HUES64 (cell line): ENCODE data around the gene EXOSC6.
"Not testable (repeated sequence)": the region's sequence is repeated elsewhere in the genome, so short reads cannot be mapped to it uniquely, and the experiment has no call there.

ENCODE experiments used
- H3K27ac ChIP-seq: 2 replicates; pipeline ENCODE4 v1.7.0; 2013; ENCODE audit warnings: low read depth, low read length, inconsistent platforms
- H3K27me3 ChIP-seq: 2 replicates; pipeline ENCODE4 v1.6.1; 2013; ENCODE audit warnings: mild to moderate bottlenecking, low read length; ENCODE audit not compliant: insufficient read depth
- H3K36me3 ChIP-seq: 2 replicates; pipeline ENCODE4 v1.6.1; 2013; ENCODE audit warnings: mild to moderate bottlenecking, low read length; ENCODE audit not compliant: insufficient read depth
- H3K4me1 ChIP-seq: 2 replicates; pipeline ENCODE4 v1.6.1; 2013; ENCODE audit warnings: mild to moderate bottlenecking, low read length, moderate library complexity; ENCODE audit not compliant: insufficient read depth
- H3K4me3 ChIP-seq: 2 replicates; pipeline ENCODE4 v1.5.1; 2013; ENCODE audit warnings: mild to moderate bottlenecking, low read length, moderate library complexity
- H3K9ac ChIP-seq: 2 replicates; pipeline ENCODE4 v1.6.1; 2013; ENCODE audit warnings: mild to moderate bottlenecking, low read depth, low read length
- H3K9me3 ChIP-seq: 2 replicates; pipeline ENCODE4 v1.6.1; 2013; ENCODE audit warnings: low read depth, low read length; ENCODE audit not compliant: insufficient read depth
- WGBS: fragments of 150-250, 120-280 bp; methylation state at CpG from one replicate; pipeline ENCODE4 v1.1.7; 2013; ENCODE audit warnings: missing lambda C conversion rate; 5-methylcytosine and 5-hydroxymethylcytosine counted together

EXOSC6 gene

GRCh38 chr16:70197611-70198010 lies 54.1 kb downstream of the EXOSC6 start:
- H3K27ac ChIP-seq, H3K9ac ChIP-seq, H3K4me1 ChIP-seq, H3K9me3 ChIP-seq, H3K36me3 ChIP-seq, H3K4me3 ChIP-seq, H3K27me3 ChIP-seq: not testable (repeated sequence)
- WGBS: 86% methylated on average over 7 of the region's 7 CpGs
